ENCODE measurements around the gene NUDT8.
"Not testable (repeated sequence)": the region's sequence is repeated elsewhere in the genome, so short reads cannot be mapped to it uniquely, and the experiment has no call there.

Gene NUDT8

GRCh38 chr11:67659651-67660165, 30.0 kb upstream of the NUDT8 start:
- H3K27me3 ChIP-seq (ENCODE audit: control insufficient read depth in 2 of 2, insufficient read depth in 2 of 2, low read length in 2 of 2); H3K9me3 ChIP-seq (ENCODE audit: control insufficient read depth in 2 of 2, low read length in 2 of 2); H3K4me3 ChIP-seq (ENCODE audit: low read length in 2 of 2); H3K9ac ChIP-seq (ENCODE audit: low read depth in 1 of 2, low read length in 2 of 2); H3K27ac ChIP-seq (ENCODE audit: low read depth in 2 of 2, low read length in 2 of 2); H3K36me3 ChIP-seq (ENCODE audit: control insufficient read depth in 2 of 2, insufficient read depth in 2 of 2, low read length in 2 of 2); H3K4me1 ChIP-seq (ENCODE audit: control insufficient read depth in 2 of 2, insufficient read depth in 2 of 2, low read length in 2 of 2): not testable (repeated sequence)

GRCh38 chr11:67657300-67657699, 27.6 kb upstream of the NUDT8 start:
- H3K4me3 ChIP-seq (ENCODE audit: low read length in 2 of 2): no peak overlapping the region
- no peak overlapping the region for H3K27ac ChIP-seq (ENCODE audit: low read depth in 2 of 2, low read length in 2 of 2)
- peaks cover 2 to 3% of the 10 kb centered on the region in 2 donors for H3K4me1 ChIP-seq (ENCODE audit: control insufficient read depth in 2 of 2, insufficient read depth in 2 of 2, low read length in 2 of 2)
- no peak overlapping the region for H3K9ac ChIP-seq (ENCODE audit: low read depth in 1 of 2, low read length in 2 of 2)
- H3K27me3 ChIP-seq (ENCODE audit: control insufficient read depth in 2 of 2, insufficient read depth in 2 of 2, low read length in 2 of 2): no peaks in the 10 kb centered on the region
- H3K36me3 ChIP-seq (ENCODE audit: control insufficient read depth in 2 of 2, insufficient read depth in 2 of 2, low read length in 2 of 2): no peaks in the 10 kb centered on the region
- H3K9me3 ChIP-seq (ENCODE audit: control insufficient read depth in 2 of 2, low read length in 2 of 2): no peaks in the 10 kb centered on the region

DNA sequence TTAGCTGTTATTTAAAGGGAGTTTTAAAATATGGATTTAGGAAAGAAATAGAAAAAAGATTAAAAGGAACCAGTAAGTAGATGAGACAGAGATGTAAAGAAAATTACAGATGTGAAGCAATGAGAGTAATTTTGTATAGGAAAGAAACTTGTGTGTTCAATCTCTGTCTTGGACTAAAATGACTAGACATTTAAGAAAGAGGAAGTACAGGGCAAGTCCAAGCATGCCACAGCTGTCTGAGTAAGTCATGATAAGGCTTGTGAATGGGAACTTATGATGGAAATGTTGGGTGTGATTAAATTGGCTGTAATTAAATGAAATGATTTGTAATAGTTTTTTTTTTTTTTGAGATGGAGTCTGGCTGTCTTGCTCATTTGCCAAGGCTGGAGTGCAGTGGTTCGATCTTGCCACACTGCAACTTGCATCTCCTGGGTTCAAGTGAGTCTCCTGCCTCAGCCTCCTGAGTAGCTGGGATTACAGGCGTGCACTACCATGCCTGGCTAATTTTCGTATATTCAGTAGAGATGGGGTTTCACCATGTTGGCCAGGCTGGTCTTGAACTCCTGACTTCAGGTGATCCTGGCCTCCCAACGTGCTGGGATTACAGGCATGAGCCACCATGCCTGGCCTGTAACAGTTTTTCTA, 26.7 kb upstream of the NUDT8 start:
- Histone ChIP-seq H3K27ac (ENCODE audit: low read depth in 2 of 2, low read length in 2 of 2) (no peak overlapping the region), H3K4me1 (ENCODE audit: control insufficient read depth in 2 of 2, insufficient read depth in 2 of 2, low read length in 2 of 2) (peaks cover 2 to 3% of the 10 kb centered on the region in 2 donors), H3K4me3 (ENCODE audit: low read length in 2 of 2) (no peak overlapping the region), H3K27me3 (ENCODE audit: control insufficient read depth in 2 of 2, insufficient read depth in 2 of 2, low read length in 2 of 2) (no peaks in the 10 kb centered on the region), H3K9me3 (ENCODE audit: control insufficient read depth in 2 of 2, low read length in 2 of 2) (no peaks in the 10 kb centered on the region), H3K9ac (ENCODE audit: low read depth in 1 of 2, low read length in 2 of 2) (no peak overlapping the region), H3K36me3 (ENCODE audit: control insufficient read depth in 2 of 2, insufficient read depth in 2 of 2, low read length in 2 of 2) (no peaks in the 10 kb centered on the region)

- Histone ChIP-seq H3K36me3 (ENCODE audit: control insufficient read depth in 2 of 2, insufficient read depth in 2 of 2, low read length in 2 of 2) (no peaks in the 10 kb centered on the region), H3K4me3 (ENCODE audit: low read length in 2 of 2) (no peak overlapping the region), H3K27me3 (ENCODE audit: control insufficient read depth in 2 of 2, insufficient read depth in 2 of 2, low read length in 2 of 2) (peaks cover 0 to 2% of the 10 kb centered on the region in 2 donors), H3K9ac (ENCODE audit: low read depth in 1 of 2, low read length in 2 of 2) (no peak overlapping the region), H3K27ac (ENCODE audit: low read depth in 2 of 2, low read length in 2 of 2) (peak overlapping the region in 1 of 2 donors; percentile 16), H3K4me1 (ENCODE audit: control insufficient read depth in 2 of 2, insufficient read depth in 2 of 2, low read length in 2 of 2) (peaks cover 8 to 11% of the 10 kb centered on the region in 2 donors), H3K9me3 (ENCODE audit: control insufficient read depth in 2 of 2, low read length in 2 of 2) (no peaks in the 10 kb centered on the region)
Measured at GRCh38 chr11:67654225-67654624, 24.5 kb upstream of the NUDT8 start.

- no peak overlapping the region for H3K4me3 ChIP-seq (ENCODE audit: low read length in 2 of 2)
- H3K36me3 ChIP-seq (ENCODE audit: control insufficient read depth in 2 of 2, insufficient read depth in 2 of 2, low read length in 2 of 2): no peaks in the 10 kb centered on the region
- peaks cover 10 to 11% of the 10 kb centered on the region in 2 donors for H3K4me1 ChIP-seq (ENCODE audit: control insufficient read depth in 2 of 2, insufficient read depth in 2 of 2, low read length in 2 of 2)
- peaks cover 0 to 2% of the 10 kb centered on the region in 2 donors for H3K27me3 ChIP-seq (ENCODE audit: control insufficient read depth in 2 of 2, insufficient read depth in 2 of 2, low read length in 2 of 2)
- H3K27ac ChIP-seq (ENCODE audit: low read depth in 2 of 2, low read length in 2 of 2): peak overlapping the region in 1 of 2 donors; percentile 20
- H3K9ac ChIP-seq (ENCODE audit: low read depth in 1 of 2, low read length in 2 of 2): no peak overlapping the region
- H3K9me3 ChIP-seq (ENCODE audit: control insufficient read depth in 2 of 2, low read length in 2 of 2): no peaks in the 10 kb centered on the region
Measured at GRCh38 chr11:67652965-67653845, 23.5 kb upstream of the NUDT8 start.

GRCh38 chr11:67651976-67652781, 22.4 kb upstream of the NUDT8 start:
- Histone ChIP-seq H3K4me3 (ENCODE audit: low read length in 2 of 2) (no peak overlapping the region), H3K4me1 (ENCODE audit: control insufficient read depth in 2 of 2, insufficient read depth in 2 of 2, low read length in 2 of 2) (peaks cover 16 to 17% of the 10 kb centered on the region in 2 donors), H3K27me3 (ENCODE audit: control insufficient read depth in 2 of 2, insufficient read depth in 2 of 2, low read length in 2 of 2) (peaks cover 0 to 2% of the 10 kb centered on the region in 2 donors), H3K36me3 (ENCODE audit: control insufficient read depth in 2 of 2, insufficient read depth in 2 of 2, low read length in 2 of 2) (no peaks in the 10 kb centered on the region), H3K9me3 (ENCODE audit: control insufficient read depth in 2 of 2, low read length in 2 of 2) (no peaks in the 10 kb centered on the region), H3K27ac (ENCODE audit: low read depth in 2 of 2, low read length in 2 of 2) (peak overlapping the region in 1 of 2 donors; percentile 20), H3K9ac (ENCODE audit: low read depth in 1 of 2, low read length in 2 of 2) (no peak overlapping the region)

- peak overlapping the region; percentile 56 to 63 for H3K9ac ChIP-seq (ENCODE audit: low read depth in 1 of 2, low read length in 2 of 2)
- H3K4me3 ChIP-seq (ENCODE audit: low read length in 2 of 2): peak overlapping the region; percentile 65 to 74
- peak overlapping the region; percentile 61 to 78 for H3K27ac ChIP-seq (ENCODE audit: low read depth in 2 of 2, low read length in 2 of 2)
Measured at GRCh38 chr11:67649634-67650510, 20.1 kb upstream of the NUDT8 start.

GRCh38 chr11:67648796-67649613, 19.3 kb upstream of the NUDT8 start:
- no peak overlapping the region for H3K4me3 ChIP-seq (ENCODE audit: low read length in 2 of 2)
- H3K27me3 ChIP-seq (ENCODE audit: control insufficient read depth in 2 of 2, insufficient read depth in 2 of 2, low read length in 2 of 2): peaks cover 0 to 2% of the 10 kb centered on the region in 2 donors
- no peaks in the 10 kb centered on the region for H3K9me3 ChIP-seq (ENCODE audit: control insufficient read depth in 2 of 2, low read length in 2 of 2)
- H3K36me3 ChIP-seq (ENCODE audit: control insufficient read depth in 2 of 2, insufficient read depth in 2 of 2, low read length in 2 of 2): no peaks in the 10 kb centered on the region
- H3K4me1 ChIP-seq (ENCODE audit: control insufficient read depth in 2 of 2, insufficient read depth in 2 of 2, low read length in 2 of 2): peaks cover 29 to 30% of the 10 kb centered on the region in 2 donors
- H3K27ac ChIP-seq (ENCODE audit: low read depth in 2 of 2, low read length in 2 of 2): no peak overlapping the region
- H3K9ac ChIP-seq (ENCODE audit: low read depth in 1 of 2, low read length in 2 of 2): no peak overlapping the region

More at GRCh38 chr11:67649634-67650510, 20.1 kb upstream of the NUDT8 start:
- H3K9me3 ChIP-seq (ENCODE audit: control insufficient read depth in 2 of 2, low read length in 2 of 2): no peaks in the 10 kb centered on the region
- H3K27me3 ChIP-seq (ENCODE audit: control insufficient read depth in 2 of 2, insufficient read depth in 2 of 2, low read length in 2 of 2): peaks cover 0 to 2% of the 10 kb centered on the region in 2 donors
- H3K36me3 ChIP-seq (ENCODE audit: control insufficient read depth in 2 of 2, insufficient read depth in 2 of 2, low read length in 2 of 2): no peaks in the 10 kb centered on the region
- peaks cover 29 to 31% of the 10 kb centered on the region in 2 donors for H3K4me1 ChIP-seq (ENCODE audit: control insufficient read depth in 2 of 2, insufficient read depth in 2 of 2, low read length in 2 of 2)

Measured in mucosa of rectum (tissue), 2 donors.